Adipocyte (in vitro differentiated cells): Measurements from ENCODE around the gene MEOX1.
A peak's percentile ranks its signal among the peaks of the same experiment; 100 is the strongest.

Source experiments
- DNase-seq: peaks from one replicate; pipeline ENCODE4 v3.0.0-alpha.2; 2015; ENCODE audit warnings: low read depth
- H3K27me3 ChIP-seq: replicated peaks from 2 replicates; pipeline ENCODE4 v1.7.0; 2013; ENCODE audit warnings: mild to moderate bottlenecking, low read length, moderate library complexity; ENCODE audit not compliant: control insufficient read depth, insufficient read depth
- H3K36me3 ChIP-seq: 2 replicates; pipeline ENCODE4 v1.7.0; 2013; ENCODE audit warnings: low read length, mild to moderate bottlenecking, moderate library complexity; ENCODE audit not compliant: control insufficient read depth, insufficient read depth, severe bottlenecking
- H3K4me1 ChIP-seq: 2 replicates; pipeline ENCODE4 v1.7.0; 2013; ENCODE audit warnings: mild to moderate bottlenecking, low read length, moderate library complexity; ENCODE audit not compliant: control insufficient read depth, insufficient read depth
- H3K4me3 ChIP-seq: 2 replicates; pipeline ENCODE4 v1.7.0; 2013; ENCODE audit warnings: mild to moderate bottlenecking, low read length, moderate library complexity
- H3K9ac ChIP-seq: 2 replicates; pipeline ENCODE4 v1.7.0; 2013; ENCODE audit warnings: mild to moderate bottlenecking, low read length, moderate library complexity
- H3K9me3 ChIP-seq: 2 replicates; pipeline ENCODE4 v1.7.0; 2013; ENCODE audit warnings: mild to moderate bottlenecking, low read length, moderate library complexity; ENCODE audit not compliant: control insufficient read depth

Gene MEOX1

DNA sequence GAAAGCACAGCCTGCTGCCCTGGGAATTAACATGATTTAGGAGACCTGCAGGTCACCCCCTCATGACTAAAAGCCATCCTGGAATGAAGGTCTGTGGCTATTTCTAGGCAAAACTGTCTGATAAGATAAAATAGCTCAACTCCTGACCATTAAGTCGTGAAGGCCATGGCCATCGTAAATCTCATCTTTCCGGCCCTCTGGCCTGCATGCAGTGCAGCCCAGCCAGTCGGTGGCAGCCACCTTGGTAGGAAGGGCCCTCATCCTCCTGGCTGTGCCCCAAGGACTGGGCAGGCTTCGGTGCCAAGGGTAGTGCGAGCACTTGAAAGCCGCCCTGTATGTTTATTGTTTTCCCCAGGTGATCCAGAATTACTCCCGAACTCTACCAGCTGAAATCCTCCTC is 18.2 kb upstream of the MEOX1 start:
- Histone ChIP-seq H3K4me3 (no peak overlapping the region), H3K36me3 (no peaks in the 10 kb centered on the region), H3K4me1 (peaks cover 25% of the 10 kb centered on the region), H3K9ac (no peak overlapping the region), H3K27me3 (peaks cover 9% of the 10 kb centered on the region), H3K9me3 (no peaks in the 10 kb centered on the region)
- DNase-seq: no peak

- H3K4me3 ChIP-seq: no peak overlapping the region
- H3K9ac ChIP-seq: no peak overlapping the region
- H3K9me3 ChIP-seq: no peaks in the 10 kb centered on the region
- DNase-seq: no peak
- peaks cover 11% of the 10 kb centered on the region for H3K27me3 ChIP-seq
- no peaks in the 10 kb centered on the region for H3K36me3 ChIP-seq
- peaks cover 25% of the 10 kb centered on the region for H3K4me1 ChIP-seq
Observed at GRCh38 chr17:43679401-43679800, 17.7 kb upstream of the MEOX1 start.

GRCh38 chr17:43676471-43676870 is 14.7 kb upstream of the MEOX1 start:
- no peak for DNase-seq
- no peak overlapping the region for H3K4me3 ChIP-seq
- H3K36me3 ChIP-seq: no peaks in the 10 kb centered on the region
- no peaks in the 10 kb centered on the region for H3K9me3 ChIP-seq
- peaks cover 25% of the 10 kb centered on the region for H3K4me1 ChIP-seq
- no peak overlapping the region for H3K9ac ChIP-seq
- peaks cover 6% of the 10 kb centered on the region for H3K27me3 ChIP-seq

DNA sequence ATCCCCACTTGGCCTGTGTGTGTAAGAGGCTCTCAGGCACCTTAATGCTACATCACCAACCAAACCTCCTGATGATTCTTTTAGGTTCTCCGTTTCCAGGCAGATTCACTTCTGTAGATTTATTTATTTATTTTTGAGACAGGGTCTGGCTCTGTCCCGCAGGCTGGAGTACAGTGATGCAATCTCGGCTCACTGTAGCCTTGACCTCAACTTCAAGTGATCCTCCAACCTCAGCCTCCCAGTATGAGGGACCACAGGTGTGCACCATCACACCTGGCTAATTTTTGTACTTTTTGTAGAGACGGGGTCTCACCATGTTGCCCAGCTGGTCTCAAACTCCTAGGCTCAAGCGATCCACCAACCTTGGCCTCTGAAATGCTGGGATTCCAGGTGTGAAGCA is 12.7 kb upstream of the MEOX1 start:
- DNase-seq: no peak
- H3K9ac ChIP-seq: no peak overlapping the region
- H3K36me3 ChIP-seq: no peaks in the 10 kb centered on the region
- H3K4me3 ChIP-seq: no peak overlapping the region
- H3K27me3 ChIP-seq: peaks cover 6% of the 10 kb centered on the region
- peaks cover 30% of the 10 kb centered on the region for H3K4me1 ChIP-seq
- H3K9me3 ChIP-seq: no peaks in the 10 kb centered on the region

DNA sequence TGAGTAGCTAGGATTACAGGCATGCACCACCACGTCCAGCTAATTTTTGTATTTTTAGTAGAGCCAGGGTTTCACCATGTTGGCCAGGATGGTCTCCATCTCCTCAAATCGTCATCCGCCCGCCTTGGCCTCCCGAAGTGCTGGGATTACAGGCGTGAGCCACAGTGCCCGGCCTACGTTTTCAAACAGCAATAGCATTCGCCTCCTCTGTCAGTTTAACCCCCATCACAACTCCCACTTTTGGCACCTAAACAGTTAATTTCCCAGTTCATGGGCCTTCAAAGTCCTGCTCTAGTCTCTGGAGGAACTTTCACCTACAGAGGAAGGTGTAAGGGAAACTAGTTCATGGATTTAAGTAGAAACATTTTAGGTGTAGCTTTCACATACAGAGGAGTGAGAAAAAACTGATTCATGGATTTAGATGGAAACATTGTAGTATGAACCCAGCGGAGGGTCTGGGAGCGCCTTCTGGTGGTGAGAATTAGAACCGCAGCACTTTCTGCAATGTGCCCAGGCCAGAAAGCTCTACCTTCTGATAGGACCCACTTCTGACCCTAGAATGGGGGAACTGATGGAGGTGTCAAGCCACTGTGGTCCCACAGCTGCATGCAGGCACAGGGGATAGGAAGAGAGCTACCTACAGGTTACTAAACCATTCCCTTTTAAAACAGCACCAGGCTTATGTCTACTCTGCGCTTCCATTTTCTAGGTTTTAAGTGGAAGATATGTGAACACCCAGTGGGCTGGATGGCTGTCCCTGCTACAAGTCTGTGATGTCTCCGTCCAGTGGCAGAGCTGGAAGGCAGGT is 12.0 kb upstream of the MEOX1 start:
- peaks cover 23% of the 10 kb centered on the region for H3K4me1 ChIP-seq
- no peaks in the 10 kb centered on the region for H3K9me3 ChIP-seq
- no peak overlapping the region for H3K4me3 ChIP-seq
- peaks cover 6% of the 10 kb centered on the region for H3K27me3 ChIP-seq
- H3K36me3 ChIP-seq: no peaks in the 10 kb centered on the region
- DNase-seq: peak; percentile 86
- no peak overlapping the region for H3K9ac ChIP-seq

DNA sequence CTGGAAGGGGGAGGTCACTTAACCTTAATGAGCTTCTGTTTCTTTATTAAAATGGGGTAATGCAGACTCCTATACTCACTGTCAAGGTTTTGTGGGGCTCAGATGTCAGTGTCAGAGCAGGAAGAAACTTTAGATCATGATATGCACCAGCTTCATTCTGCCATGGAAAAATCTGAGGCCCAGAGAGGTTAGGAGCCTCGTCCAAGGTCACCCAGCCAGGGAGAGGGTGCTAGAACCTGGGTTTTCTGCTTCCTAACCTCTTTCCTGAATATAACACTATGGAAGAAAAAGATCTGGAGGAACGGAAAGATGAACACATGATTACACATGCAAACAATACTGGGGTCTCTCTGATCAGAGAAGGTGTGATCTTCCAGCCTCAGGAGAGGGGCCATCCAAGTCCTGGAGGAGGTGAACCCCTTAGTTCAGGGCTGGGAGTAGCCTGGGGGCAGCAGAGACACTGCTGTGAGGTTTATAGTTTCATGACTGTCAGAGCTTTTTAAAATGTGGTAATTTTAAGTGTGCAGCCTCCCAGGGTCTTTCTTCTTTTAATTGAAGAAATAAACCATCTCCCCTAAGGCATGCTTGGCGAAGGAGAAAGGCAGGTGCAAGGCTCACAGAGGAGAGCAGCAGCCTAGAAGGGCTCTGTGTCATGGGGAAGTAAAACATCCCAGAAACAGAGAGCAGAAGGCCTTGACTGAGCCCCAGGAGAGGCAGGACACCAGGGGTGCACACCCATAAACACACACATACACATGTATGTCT is 10.2 kb upstream of the MEOX1 start:
- no peaks in the 10 kb centered on the region for H3K36me3 ChIP-seq
- peaks cover 6% of the 10 kb centered on the region for H3K27me3 ChIP-seq
- DNase-seq: no peak
- H3K9ac ChIP-seq: no peak overlapping the region
- peaks cover 15% of the 10 kb centered on the region for H3K4me1 ChIP-seq
- no peaks in the 10 kb centered on the region for H3K9me3 ChIP-seq
- no peak overlapping the region for H3K4me3 ChIP-seq

DNA sequence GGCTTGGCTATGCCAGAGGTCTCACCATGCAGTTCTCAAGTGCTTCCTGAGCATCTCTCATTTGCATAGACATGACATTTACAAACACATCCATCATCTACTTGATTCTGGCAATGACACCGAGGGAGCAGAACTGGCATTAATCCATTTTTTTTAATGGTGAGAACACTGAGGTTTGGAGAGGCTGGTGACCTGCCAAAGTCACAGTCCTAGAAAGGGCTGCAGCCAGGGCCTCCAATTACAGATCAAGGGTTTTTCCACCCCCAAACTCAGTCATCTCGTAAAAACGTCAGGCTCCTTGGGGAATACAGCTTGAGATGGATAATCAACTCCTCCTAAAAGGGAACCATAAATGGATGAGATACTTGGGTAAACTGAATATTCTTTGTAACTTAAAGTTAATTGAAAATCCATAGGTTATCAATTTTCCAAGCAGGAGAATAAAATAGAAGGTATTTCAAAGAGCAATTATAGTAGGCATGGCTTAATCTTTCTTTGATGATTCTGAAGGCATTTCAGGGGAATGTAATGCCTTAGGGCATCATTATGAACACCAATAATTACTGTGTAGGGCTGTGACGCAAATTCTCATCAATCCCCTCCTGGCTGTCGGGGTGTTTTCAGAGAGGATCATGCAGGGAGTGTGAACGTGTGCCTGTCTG is 9.4 kb upstream of the MEOX1 start:
- Histone ChIP-seq H3K4me3 (no peak overlapping the region), H3K36me3 (no peaks in the 10 kb centered on the region), H3K9ac (no peak overlapping the region), H3K9me3 (no peaks in the 10 kb centered on the region), H3K27me3 (peaks cover 6% of the 10 kb centered on the region), H3K4me1 (peaks cover 9% of the 10 kb centered on the region)
- no peak for DNase-seq

DNA sequence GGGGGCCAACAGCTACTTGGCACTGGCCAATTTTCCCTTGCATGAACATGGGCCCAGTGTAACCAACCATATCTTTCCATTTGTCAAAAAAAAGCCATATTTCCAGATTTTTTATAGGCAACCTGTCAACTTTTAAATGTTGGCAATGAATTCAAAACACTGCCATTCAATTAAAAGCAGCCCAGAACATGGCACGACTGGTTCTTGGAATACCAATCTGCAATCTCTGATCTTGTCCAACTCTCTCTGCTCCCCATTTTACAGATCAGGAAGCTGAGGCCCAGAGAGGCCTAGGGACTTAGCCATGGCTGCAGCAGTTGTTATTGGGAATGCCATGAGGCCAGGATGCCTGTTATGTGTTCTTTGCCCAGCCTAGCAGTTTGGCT is 8.9 kb upstream of the MEOX1 start:
- Histone ChIP-seq H3K9me3 (no peaks in the 10 kb centered on the region), H3K4me3 (no peak overlapping the region), H3K4me1 (peaks cover 7% of the 10 kb centered on the region), H3K27me3 (peaks cover 6% of the 10 kb centered on the region), H3K9ac (no peak overlapping the region), H3K36me3 (no peaks in the 10 kb centered on the region)
- no peak for DNase-seq

DNA sequence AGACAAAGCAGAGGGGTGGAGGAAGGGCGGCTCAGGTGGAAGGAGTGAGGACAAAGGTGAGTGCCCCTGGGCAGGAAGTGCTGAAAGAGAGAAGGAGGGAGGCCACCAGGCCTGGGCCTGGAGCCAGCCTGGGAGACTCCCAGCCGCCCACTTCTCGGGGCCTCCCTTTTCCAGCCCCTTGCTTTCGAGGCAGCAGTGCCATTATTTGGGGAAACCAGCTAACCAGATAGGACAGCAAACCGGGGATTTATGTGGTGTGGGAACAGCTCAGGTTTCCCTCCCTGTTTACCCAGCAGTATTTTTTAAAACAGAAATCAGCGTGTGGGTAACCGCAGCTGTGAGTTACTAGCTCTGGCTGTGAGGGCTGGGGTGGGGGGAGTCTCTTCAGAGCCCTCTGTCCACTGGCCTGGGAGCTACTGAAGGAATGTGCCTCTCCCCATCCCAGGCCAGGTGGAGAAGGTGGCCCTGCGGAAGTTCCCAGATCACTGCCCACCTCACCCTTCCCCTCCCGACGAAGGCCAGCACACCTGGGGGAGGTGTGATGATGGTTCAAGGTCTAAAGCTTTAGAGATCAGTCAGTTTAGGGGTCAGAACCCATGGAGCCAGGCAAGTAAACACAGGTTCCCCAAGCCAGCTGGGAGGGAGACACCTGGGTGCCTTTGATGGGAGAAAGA is 8.4 kb upstream of the MEOX1 start:
- Histone ChIP-seq H3K4me3 (no peak overlapping the region), H3K9me3 (no peaks in the 10 kb centered on the region), H3K27me3 (peaks cover 6% of the 10 kb centered on the region), H3K36me3 (no peaks in the 10 kb centered on the region), H3K9ac (no peak overlapping the region), H3K4me1 (peaks cover 7% of the 10 kb centered on the region)
- no peak for DNase-seq

DNA sequence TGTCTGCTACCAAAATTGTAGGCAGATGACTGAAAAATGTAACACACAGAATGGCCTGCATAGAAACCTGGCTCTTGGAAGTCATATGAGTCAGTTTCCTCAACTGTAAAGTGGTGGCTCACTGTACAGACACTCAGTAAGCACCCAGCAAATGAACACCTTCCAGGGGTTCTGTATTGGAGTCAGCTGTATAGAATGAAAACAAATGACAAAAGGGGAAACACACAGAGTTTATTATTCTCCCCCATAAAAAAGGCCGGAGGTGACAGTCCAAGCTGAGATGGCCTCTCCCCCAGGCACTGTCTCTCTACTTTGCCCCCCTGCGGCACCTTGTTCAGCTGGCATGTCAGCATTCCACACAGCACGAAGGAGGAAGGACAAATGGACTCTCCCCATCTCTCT is 6.2 kb upstream of the MEOX1 start:
- DNase-seq: peak; percentile 18
- no peaks in the 10 kb centered on the region for H3K27me3 ChIP-seq
- no peaks in the 10 kb centered on the region for H3K36me3 ChIP-seq
- no peaks in the 10 kb centered on the region for H3K9me3 ChIP-seq
- H3K4me3 ChIP-seq: no peak overlapping the region
- no peak overlapping the region for H3K9ac ChIP-seq
- peaks cover 7% of the 10 kb centered on the region for H3K4me1 ChIP-seq

DNA sequence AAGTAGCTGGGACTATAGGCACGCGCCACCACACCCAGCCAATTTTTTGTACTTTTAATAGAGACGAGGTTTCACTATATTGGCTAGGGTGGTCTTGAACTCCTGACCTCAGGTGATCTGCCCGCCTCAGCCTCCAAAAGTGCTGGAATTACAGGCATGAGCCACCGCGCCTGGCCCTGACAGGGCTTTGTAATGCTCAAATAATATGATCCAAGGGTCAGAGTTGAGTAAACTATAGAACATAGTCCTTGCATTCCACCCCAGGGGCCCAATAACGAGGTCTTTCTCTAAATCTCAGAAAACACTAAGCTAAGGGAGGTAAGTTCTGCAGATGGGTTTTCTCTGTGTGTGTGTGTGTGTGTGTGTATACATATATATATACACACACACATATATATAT is 5.8 kb upstream of the MEOX1 start:
- DNase-seq: no peak
- H3K9ac ChIP-seq: no peak overlapping the region
- H3K27me3 ChIP-seq: no peaks in the 10 kb centered on the region
- no peak overlapping the region for H3K4me3 ChIP-seq
- H3K4me1 ChIP-seq: peaks cover 7% of the 10 kb centered on the region
- H3K36me3 ChIP-seq: no peaks in the 10 kb centered on the region
- H3K9me3 ChIP-seq: no peaks in the 10 kb centered on the region
